GM19193 (cell line): ENCODE results near the gene IGFL2.

Experiments
- POLR2A ChIP-seq: IDR thresholded peaks from 4 replicates; pipeline ENCODE4 v1.6.1; 2011; ENCODE audit not compliant: insufficient read depth, insufficient read length; ENCODE audit errors: extremely low read depth

IGFL2 gene

GRCh38 chr19:46196410-46197124 is 48.5 kb downstream of the IGFL2 start:
- TF ChIP-seq POLR2A: no peak

GRCh38 chr19:46197314-46198070 is 49.5 kb downstream of the IGFL2 start:
- no peak for TF ChIP-seq POLR2A

GRCh38 chr19:46198756-46199155 is 50.7 kb downstream of the IGFL2 start:
- TF ChIP-seq POLR2A: no peak

GRCh38 chr19:46201454-46202310 is 53.6 kb downstream of the IGFL2 start:
- TF ChIP-seq POLR2A: no peak

- TF ChIP-seq POLR2A: no peak
Observed at GRCh38 chr19:46202426-46202825, 54.4 kb downstream of the IGFL2 start.

DNA sequence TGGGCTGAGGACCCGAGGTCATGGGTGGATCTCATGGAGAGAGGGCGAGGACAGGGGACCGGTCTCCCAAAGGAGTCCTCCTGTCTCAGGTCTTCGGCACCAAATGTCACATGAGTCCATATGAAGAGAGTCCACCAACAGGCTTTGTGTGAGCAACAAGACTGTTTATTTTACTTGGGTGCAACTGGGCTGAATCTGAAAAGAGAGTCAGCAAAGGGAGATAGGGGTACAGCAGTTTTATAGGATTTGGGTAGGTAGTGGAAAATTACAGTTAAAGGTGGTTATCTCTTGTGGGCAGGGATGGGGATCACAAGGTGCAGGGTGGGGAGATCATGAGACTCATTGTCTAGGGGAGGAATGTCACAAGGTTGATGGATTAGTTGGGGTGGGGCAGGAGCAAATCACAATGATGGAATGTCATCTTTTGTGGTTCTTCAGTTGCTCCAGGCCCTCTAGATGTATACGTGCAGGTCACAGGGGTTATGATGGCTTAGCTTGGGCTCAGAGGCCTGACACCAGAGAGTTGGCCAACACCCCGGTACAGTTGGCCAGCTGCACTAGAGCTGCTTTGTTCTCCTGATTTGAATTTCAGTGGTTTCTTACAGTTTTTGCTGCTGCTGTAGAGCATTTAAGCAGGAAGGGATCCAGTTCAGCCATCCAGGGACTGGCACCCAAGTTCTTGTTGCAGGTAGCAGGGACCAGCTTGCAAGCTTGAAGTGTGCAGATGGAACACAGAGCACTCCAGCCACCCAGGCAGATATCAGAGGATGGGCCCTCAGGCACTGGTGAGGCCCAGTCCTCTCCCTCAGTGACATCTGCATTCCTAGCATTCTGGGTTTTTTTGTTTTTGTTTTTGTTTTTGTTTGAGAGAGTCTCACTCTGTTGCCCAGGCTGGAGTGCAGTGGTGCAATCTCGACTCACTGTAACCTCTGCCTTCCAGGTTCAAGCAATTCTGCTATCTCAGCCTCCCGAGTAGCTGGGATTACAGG is 55.1 kb downstream of the IGFL2 start:
- TF ChIP-seq POLR2A: no peak

DNA sequence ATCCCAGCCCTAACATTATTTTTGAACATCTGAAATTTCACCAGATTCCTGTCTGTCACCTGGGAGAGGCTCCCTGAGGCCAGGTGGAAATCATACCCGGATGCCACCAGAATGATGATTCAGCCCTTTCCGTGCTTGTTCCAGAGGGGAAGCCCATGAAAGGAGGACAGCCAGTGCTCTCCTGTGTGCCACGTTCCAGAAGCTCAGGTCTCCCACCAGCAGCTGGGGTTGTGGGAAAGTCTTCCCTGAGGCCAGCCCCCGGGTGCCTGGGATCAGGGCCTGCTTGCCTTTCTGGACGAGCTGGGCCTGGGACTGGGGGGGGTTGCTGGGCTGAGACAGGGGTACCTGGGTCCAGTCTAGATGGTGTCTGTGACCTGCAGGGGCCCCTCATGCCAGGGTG is 56.0 kb downstream of the IGFL2 start:
- no peak for TF ChIP-seq POLR2A

DNA sequence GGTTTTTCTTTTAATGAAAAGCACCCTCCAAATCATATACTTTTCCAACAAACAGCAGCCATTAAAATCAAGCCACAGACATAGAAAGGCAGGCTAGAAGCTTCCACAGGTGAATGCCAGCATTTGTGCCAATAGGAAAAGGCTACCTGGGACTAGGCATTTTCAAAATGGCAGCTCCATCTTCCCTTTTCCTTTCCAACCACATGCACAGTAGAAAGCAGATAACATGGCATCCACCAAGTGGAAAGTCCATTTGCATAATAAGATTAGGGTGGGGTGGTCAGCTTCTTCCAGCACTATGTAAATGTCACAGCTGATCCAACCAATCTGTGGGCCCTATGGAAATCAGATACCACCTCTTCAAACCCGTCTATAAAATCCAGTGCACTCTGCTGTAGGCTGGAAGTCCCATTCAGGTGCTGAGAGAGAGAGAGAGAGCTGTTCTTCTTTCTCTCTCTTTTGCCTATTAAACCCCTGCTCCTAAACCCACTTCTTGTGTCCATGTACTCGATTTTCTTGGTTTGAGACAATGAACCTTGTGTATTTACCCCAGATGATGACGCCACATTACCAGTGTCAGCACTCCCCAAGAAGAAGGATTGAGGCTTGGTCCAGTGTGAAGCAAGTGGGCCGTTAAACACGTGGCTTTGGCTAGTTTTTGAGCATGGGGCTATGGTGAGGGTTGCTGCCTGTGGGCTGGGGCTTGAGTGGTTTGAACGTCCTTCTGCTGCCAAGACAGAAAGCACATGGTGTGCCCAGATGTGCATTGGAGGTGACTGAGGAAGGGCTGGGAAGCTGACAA is 57.3 kb downstream of the IGFL2 start:
- TF ChIP-seq POLR2A: no peak

GRCh38 chr19:46206176-46206575 is 58.1 kb downstream of the IGFL2 start:
- TF ChIP-seq POLR2A: no peak

DNA sequence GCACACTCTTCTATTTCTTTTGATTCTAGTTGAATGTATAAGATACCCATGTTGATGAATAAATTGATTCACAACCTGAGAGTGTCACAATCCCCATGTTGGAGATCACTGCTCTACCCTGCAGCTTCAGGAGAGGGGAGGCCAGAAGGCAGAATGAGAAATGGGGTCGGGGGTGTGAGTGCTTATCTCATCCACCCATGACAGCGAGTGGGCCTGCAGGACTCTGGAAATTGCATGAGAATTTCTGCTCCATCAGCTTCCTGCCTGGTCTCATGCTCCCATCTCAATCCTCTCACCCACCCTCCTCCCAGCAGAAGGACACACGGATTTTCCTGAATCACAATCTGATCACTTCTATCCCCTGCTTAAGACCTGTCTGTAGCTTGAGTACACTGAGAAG is 58.6 kb downstream of the IGFL2 start:
- TF ChIP-seq POLR2A: no peak

GRCh38 chr19:46209051-46209450 is 61.0 kb downstream of the IGFL2 start:
- no peak for TF ChIP-seq POLR2A

- no peak for TF ChIP-seq POLR2A
Observed at GRCh38 chr19:46209472-46209871, 61.4 kb downstream of the IGFL2 start.

- no peak for TF ChIP-seq POLR2A
Observed at GRCh38 chr19:46210669-46211068, 62.6 kb downstream of the IGFL2 start.
